ENCODE results near the gene INO80E.

GRCh38 chr16:29986231-29986630, 9.8 kb upstream of the INO80E start:
- no peak for TF ChIP-seq EP300 (IDR thresholded peaks at IDR 0.05; ENCODE audit: borderline replicate concordance in 1 of 2, low read depth in 1 of 2, low read length in 1 of 2)
- TF ChIP-seq POLR2AphosphoS5 (IDR thresholded peaks at IDR 0.05; ENCODE audit: low read depth, low read length) = no peak
- TF ChIP-seq GABPA (IDR thresholded peaks at IDR 0.05; ENCODE audit: low read depth) = no peak
- no peak for TF ChIP-seq SMC3 (IDR thresholded peaks at IDR 0.05; ENCODE audit: low read depth, low read length)
- TF ChIP-seq, protein P1, sequence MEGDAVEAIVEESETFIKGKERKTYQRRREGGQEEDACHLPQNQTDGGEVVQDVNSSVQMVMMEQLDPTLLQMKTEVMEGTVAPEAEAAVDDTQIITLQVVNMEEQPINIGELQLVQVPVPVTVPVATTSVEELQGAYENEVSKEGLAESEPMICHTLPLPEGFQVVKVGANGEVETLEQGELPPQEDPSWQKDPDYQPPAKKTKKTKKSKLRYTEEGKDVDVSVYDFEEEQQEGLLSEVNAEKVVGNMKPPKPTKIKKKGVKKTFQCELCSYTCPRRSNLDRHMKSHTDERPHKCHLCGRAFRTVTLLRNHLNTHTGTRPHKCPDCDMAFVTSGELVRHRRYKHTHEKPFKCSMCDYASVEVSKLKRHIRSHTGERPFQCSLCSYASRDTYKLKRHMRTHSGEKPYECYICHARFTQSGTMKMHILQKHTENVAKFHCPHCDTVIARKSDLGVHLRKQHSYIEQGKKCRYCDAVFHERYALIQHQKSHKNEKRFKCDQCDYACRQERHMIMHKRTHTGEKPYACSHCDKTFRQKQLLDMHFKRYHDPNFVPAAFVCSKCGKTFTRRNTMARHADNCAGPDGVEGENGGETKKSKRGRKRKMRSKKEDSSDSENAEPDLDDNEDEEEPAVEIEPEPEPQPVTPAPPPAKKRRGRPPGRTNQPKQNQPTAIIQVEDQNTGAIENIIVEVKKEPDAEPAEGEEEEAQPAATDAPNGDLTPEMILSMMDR (IDR thresholded peaks at IDR 0.05) = no peak
- TF ChIP-seq YY1 (IDR thresholded peaks at IDR 0.05; ENCODE audit: low read depth) = no peak
- TF ChIP-seq, protein P2, sequence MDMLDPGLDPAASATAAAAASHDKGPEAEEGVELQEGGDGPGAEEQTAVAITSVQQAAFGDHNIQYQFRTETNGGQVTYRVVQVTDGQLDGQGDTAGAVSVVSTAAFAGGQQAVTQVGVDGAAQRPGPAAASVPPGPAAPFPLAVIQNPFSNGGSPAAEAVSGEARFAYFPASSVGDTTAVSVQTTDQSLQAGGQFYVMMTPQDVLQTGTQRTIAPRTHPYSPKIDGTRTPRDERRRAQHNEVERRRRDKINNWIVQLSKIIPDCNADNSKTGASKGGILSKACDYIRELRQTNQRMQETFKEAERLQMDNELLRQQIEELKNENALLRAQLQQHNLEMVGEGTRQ (IDR thresholded peaks at IDR 0.05; ENCODE audit: borderline replicate concordance, low read depth, low read length) = no peak
- no peak for TF ChIP-seq NRF1 (IDR thresholded peaks at IDR 0.05; ENCODE audit: low read depth, low read length)

Data from SK-N-SH (cell line).